HG02798 (cell line): ENCODE results near the gene LDLRAD3.
"Not testable (repeated sequence)": the region's sequence is repeated elsewhere in the genome, so short reads cannot be mapped to it uniquely, and the experiment has no call there.

Source experiments
- ATAC-seq: cut with Tn5 transposase; IDR thresholded peaks from one replicate; pipeline ENCODE4 v1.9.1; 2021; ENCODE audit warnings: mild to moderate bottlenecking; ENCODE audit not compliant: unreplicated experiment, poor library complexity

LDLRAD3 gene

DNA sequence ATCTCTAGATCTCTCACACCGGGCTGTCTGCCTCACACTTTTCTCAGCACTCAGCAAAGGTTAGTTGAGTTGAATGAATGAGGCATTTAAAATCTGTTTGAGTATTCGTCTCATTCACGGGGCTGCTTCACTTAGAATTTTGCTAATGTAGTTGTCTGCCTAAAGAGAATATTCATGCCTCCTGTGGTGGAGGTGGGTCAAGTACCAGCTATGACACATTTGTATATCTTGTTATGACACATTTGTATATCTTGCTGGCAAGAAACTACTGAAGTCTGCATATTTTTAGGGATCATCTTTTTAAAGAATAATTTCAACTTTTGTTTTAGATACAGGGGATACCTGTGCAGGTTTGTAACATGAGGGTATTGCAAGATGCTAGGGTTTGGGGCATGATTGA is 43.1 kb downstream of the LDLRAD3 start:
- no peak for ATAC-seq

DNA sequence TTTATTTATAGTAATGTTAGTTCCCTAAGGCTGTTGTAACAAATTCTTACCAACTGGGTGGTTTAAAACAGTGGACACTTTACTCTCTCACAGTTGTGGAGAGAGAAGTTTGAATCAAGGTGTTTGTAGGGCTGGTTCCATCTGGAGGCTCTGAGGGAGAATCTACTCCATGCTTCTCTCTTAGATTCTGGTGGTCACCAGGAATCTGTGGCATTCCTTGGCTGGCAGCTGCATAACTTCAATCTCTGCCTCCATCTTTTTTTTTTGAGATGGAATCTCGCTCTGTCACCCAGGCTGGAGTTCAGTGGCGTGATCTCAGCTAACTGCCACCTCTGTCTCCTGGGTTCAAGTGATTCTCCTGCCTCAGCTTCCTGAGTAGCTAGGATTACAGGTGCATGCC is 46.3 kb downstream of the LDLRAD3 start:
- ATAC-seq: no peak

DNA sequence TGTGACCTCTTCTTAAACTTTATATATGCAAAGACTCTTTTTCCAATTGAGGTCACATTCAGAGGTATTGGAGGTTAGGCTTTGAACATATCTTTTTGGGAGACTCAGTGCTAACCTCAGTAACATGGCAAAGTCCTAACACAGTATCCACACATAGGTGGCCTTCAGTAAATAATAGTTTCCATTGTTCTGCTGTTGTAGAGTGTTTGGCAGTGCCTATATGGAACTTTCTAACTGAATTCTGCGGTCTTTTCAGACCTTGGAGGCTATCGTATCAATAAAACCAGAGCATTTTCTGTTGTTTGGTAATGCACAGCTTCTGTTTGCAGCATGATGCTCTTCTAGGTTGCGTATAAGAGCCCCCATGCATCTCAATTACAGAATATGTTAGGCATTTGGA is 47.0 kb downstream of the LDLRAD3 start:
- no peak for ATAC-seq

DNA sequence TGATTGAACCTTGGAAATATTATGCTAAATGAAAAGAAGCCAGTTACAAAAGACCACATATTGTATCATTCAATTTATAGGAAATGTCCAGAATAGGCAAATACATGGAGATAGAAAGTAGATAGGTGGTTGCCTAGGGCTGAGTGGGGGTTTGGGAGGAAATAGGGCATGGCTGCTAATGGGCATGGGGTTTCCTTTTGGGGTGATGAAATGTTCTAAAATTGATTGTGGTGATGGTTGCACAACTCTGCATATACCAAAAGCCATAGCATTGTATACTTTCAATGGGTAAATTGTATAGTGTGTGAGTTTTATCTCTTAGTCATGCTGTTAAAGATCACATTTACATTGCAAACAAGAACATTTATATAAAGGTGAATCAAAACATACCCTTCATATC is 48.7 kb downstream of the LDLRAD3 start:
- ATAC-seq: no peak

GRCh38 chr11:35994421-35994820 is 50.6 kb downstream of the LDLRAD3 start:
- ATAC-seq: no peak

GRCh38 chr11:35995681-35996271 is 51.9 kb downstream of the LDLRAD3 start:
- no peak for ATAC-seq

DNA sequence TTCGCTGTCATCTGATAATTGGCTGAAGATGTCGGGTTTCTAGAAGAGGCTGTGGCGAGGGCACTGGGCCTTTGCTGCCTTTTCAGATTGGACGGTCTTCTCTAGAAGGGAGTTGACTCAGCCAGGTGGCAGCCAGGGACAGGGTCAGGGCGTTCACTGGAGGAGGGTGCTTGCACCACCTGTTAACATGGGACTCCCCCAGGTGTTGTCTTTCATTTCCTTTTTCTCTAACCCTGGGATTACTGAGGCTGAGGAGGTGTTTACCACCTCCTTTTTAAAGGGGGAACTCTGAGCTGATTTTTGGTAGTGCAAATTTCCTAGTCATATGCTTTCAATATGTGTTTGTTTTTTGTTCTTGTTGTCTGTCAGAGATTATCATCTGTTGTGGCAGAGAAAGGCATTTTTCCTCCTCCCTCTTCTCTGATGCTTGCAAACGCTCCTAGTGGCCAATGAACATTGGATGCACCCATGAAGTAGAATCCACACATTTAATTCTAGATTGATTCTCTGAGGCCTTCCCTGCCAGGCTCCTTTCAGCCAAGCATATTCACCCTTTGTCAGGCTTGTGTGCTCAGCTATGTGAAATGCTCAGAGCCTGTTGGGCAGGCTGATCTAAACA is 54.1 kb downstream of the LDLRAD3 start:
- ATAC-seq: no peak

- ATAC-seq: no peak
Observed at GRCh38 chr11:35998634-35999033, 54.8 kb downstream of the LDLRAD3 start.

DNA sequence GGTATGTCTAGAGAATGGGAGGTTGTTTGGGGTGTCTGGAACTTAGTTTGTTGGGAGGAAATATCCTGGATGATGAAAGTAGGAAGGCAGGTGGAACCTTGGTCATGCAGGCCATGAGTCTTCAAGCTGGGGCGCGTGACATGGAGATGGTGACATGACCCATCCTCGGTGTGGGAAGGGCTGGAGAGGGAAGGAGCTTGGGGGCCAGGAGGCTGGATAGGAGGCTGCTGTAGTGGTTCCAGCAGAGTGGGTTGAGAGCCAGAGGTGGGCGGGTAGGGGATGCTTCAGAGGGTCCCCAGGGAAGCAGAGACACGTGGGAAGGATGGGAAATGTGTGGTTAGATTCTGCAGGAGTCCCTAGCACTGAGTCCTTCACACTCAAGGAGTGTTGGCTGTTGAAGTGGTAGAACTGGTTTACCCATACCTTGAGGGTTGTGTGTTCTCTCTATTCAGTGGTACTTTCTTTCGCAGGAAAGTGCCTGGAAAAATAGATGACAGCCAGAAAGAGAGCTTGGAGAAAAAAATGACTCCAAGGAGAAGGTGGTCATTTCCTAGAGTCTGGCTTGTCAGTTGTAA is 56.8 kb downstream of the LDLRAD3 start:
- ATAC-seq: no peak

GRCh38 chr11:36002196-36002595 is 58.3 kb downstream of the LDLRAD3 start:
- ATAC-seq: no peak

DNA sequence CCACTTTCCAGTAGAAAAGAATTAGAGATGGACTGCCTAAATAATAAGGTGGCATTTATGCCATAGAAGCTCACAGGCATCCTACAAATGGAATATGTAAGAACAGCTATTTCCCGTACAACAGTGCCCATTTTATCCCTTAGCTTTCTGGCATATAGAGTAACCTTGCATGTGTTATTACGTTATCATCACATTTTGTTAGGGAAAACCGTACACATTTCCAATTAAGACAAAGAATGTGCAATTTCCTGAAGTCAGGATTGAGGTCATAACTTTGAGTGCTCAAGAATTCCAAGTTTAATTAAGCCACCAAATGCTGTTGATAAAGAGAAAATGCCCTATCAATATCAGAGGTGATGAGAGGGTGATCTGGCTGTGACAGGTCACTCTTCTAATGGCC is 58.9 kb downstream of the LDLRAD3 start:
- ATAC-seq: no peak

DNA sequence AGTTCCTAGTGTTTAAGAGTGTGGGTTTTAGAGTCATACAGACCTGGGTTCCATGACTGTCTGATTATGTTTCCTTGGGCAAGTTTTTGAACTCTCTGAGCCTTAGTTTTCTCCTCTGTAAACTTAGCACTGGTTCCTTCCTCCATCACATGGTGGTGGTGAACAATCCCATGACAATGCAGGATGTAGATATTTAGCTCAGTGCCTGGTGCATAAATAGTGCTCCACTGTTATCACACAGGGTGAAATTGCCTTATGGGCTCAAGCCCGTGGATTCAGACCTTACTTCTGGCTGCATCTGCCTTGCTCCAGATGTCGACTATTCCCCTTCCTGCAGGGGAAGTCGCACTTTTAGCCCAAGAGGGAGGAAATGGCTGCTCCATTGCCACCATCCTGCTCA is 62.7 kb downstream of the LDLRAD3 start:
- no peak for ATAC-seq

GRCh38 chr11:36007127-36007655 is 63.3 kb downstream of the LDLRAD3 start:
- ATAC-seq: no peak

GRCh38 chr11:36008584-36008983 is 64.7 kb downstream of the LDLRAD3 start:
- ATAC-seq: no peak

- ATAC-seq: no peak
Observed at GRCh38 chr11:36009473-36009872, 65.6 kb downstream of the LDLRAD3 start.

GRCh38 chr11:36010010-36010740 is 66.3 kb downstream of the LDLRAD3 start:
- ATAC-seq: no peak

DNA sequence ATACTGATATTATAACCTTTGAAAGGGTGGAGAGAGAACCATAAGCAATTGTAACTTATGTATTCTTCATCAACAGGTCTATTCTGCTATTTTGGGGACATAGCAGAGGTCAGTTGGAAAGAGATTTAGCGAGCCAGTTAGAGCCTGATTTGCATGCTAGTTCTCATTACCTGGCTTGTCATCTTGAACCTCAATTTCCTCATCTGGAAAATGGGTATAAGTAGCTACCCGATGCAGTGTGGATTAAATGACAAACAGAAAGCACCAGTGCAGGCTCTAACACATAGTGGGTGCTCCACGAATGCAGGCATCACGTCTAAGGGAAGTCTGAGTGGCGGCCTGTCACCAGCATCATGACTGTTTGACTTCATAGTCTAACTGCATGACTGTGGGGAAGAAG is 67.7 kb downstream of the LDLRAD3 start:
- no peak for ATAC-seq

GRCh38 chr11:36012455-36012854 is 68.6 kb downstream of the LDLRAD3 start:
- no peak for ATAC-seq

GRCh38 chr11:36012979-36013378 is 69.1 kb downstream of the LDLRAD3 start:
- ATAC-seq: no peak

DNA sequence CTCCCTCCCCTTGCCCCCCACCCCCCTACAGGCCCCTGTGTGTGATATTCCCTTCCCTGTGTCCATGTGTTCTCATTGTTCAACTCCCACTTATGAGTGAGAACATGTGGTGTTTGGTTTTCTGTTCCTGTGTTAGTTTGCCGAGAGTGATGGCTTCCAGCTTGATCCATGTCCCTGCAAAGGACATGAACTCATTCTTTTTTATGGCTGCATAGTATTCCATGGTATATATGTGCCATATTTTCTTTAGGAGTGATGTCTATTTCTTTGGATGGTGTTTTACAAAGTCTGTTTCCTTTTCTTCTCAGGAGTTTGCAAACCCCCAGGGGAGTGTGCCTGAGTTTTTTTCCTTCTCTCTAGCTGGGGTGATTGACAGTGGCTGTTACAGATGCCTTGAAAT is 69.6 kb downstream of the LDLRAD3 start:
- not testable (repeated sequence) for ATAC-seq
